Measurements from ENCODE around the gene NUDT15.

NUDT15 gene

GRCh38 chr13:48094781-48095502, 57.4 kb downstream of the NUDT15 start, which contains the start of gene MED4:
MED4 (minus strand) TSS chr13:48095104; CDS start chr13:48095078, 26 bp downstream.
- Histone ChIP-seq H3F3A (ENCODE audit: insufficient read depth) (no peaks in the 10 kb centered on the region), H3K79me2 (ENCODE audit: insufficient read depth, low read length) (peaks cover 50% of the 10 kb centered on the region), H3K36me3 (ENCODE audit: low read length) (peaks cover under 1% of the 10 kb centered on the region; the same call in 1 of the 2 replicates), H3K9me3 (ENCODE audit: insufficient read depth, low read length) (no peaks in the 10 kb centered on the region), H3K27ac (ENCODE audit: low read depth, low read length) (peak within 1 kb of the TSS; percentile 30; the same call in 1 of the 2 replicates), H3K4me2 (ENCODE audit: low read depth, low read length, poor library complexity, severe bottlenecking) (peak within 1 kb of the TSS; percentile 89), H3K9ac (ENCODE audit: low read length) (peak within 1 kb of the TSS; percentile 98), H4K20me1 (ENCODE audit: low read depth, low read length) (no peaks in the 10 kb centered on the region; the same call in 1 of the 2 replicates), H3K4me3 (ENCODE audit: insufficient read depth, low read length, poor library complexity, severe bottlenecking) (peak within 1 kb of the TSS; percentile 91), H2AFZ (ENCODE audit: low read depth, low read length, severe bottlenecking) (peak within 1 kb of the TSS; percentile 73), H3K9me2 (replicated peaks; ENCODE audit: insufficient read depth, low read length) (no peaks in the 10 kb centered on the region), H3K27me3 (ENCODE audit: low read length) (no peaks in the 10 kb centered on the region)
- peak; percentile 98 for TF ChIP-seq CTCF (IDR thresholded peaks at IDR 0.05; ENCODE audit: insufficient read depth, low read length, poor library complexity, severe bottlenecking)
- no peak for TF ChIP-seq EZH2phosphoT487 (conservative IDR thresholded peaks at IDR 0.05; ENCODE audit: low read length)

GRCh38 chr13:48096670-48097069, 59.1 kb downstream of the NUDT15 start:
- Histone ChIP-seq H3K9ac (ENCODE audit: low read length) (no peak overlapping the region), H3K4me3 (ENCODE audit: insufficient read depth, low read length, poor library complexity, severe bottlenecking) (no peak overlapping the region), H3K9me2 (replicated peaks; ENCODE audit: insufficient read depth, low read length) (no peaks in the 10 kb centered on the region), H2AFZ (ENCODE audit: low read depth, low read length, severe bottlenecking) (peak overlapping the region; percentile 13), H3K9me3 (ENCODE audit: insufficient read depth, low read length) (no peaks in the 10 kb centered on the region), H3K4me2 (ENCODE audit: low read depth, low read length, poor library complexity, severe bottlenecking) (no peak overlapping the region), H3K27me3 (ENCODE audit: low read length) (no peaks in the 10 kb centered on the region), H3K27ac (ENCODE audit: low read depth, low read length) (no peak overlapping the region), H4K20me1 (ENCODE audit: low read depth, low read length) (no peaks in the 10 kb centered on the region; the same call in 1 of the 2 replicates), H3K36me3 (ENCODE audit: low read length) (no peaks in the 10 kb centered on the region), H3K79me2 (ENCODE audit: insufficient read depth, low read length) (peaks cover 33% of the 10 kb centered on the region), H3F3A (ENCODE audit: insufficient read depth) (no peaks in the 10 kb centered on the region)
- TF ChIP-seq EZH2phosphoT487 (conservative IDR thresholded peaks at IDR 0.05; ENCODE audit: low read length), result no peak
- TF ChIP-seq CTCF (IDR thresholded peaks at IDR 0.05; ENCODE audit: insufficient read depth, low read length, poor library complexity, severe bottlenecking), result no peak
